C4-2B (cell line): Measurements from ENCODE around the gene GGNBP2.

Experiments used
- H3K27ac ChIP-seq: fragments of 450-650 bp; 2 replicates; pipeline ENCODE4 v1.5.1; 2017
- ZFX ChIP-seq: fragments of 450-650 bp; IDR thresholded peaks from 2 replicates; pipeline ENCODE4 v1.6.1; 2017
- TF ChIP-seq, protein P1 (sequence below): fragments of 450-650 bp; conservative IDR thresholded peaks from 2 replicates; pipeline ENCODE4 v1.5.1; 2017; ENCODE audit warnings: mild to moderate bottlenecking

The GGNBP2 gene

DNA sequence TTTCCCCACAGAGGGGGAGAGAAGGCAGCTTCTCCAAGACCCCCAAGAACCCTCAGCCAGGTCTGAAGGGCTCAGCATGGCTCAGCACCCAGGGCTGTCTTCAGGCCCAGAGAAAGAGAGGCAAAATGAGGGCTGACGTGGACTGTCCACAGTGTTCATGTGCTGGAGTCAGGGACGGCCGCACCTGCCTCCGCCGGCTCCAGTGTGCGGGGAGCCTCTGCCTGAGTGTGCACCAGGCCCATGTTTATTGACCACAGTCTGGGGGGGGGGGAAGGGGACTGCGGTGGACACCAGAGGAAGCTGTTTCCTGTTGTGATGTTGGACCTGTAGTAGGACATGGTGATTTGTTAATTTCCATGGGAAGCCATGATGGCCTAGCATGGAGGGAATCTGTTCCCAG lies 63.6 kb downstream of the GGNBP2 start:
- no peak for TF ChIP-seq ZFX
- TF ChIP-seq, protein P1, sequence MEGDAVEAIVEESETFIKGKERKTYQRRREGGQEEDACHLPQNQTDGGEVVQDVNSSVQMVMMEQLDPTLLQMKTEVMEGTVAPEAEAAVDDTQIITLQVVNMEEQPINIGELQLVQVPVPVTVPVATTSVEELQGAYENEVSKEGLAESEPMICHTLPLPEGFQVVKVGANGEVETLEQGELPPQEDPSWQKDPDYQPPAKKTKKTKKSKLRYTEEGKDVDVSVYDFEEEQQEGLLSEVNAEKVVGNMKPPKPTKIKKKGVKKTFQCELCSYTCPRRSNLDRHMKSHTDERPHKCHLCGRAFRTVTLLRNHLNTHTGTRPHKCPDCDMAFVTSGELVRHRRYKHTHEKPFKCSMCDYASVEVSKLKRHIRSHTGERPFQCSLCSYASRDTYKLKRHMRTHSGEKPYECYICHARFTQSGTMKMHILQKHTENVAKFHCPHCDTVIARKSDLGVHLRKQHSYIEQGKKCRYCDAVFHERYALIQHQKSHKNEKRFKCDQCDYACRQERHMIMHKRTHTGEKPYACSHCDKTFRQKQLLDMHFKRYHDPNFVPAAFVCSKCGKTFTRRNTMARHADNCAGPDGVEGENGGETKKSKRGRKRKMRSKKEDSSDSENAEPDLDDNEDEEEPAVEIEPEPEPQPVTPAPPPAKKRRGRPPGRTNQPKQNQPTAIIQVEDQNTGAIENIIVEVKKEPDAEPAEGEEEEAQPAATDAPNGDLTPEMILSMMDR = no peak
- no peak overlapping the region for H3K27ac ChIP-seq

DNA sequence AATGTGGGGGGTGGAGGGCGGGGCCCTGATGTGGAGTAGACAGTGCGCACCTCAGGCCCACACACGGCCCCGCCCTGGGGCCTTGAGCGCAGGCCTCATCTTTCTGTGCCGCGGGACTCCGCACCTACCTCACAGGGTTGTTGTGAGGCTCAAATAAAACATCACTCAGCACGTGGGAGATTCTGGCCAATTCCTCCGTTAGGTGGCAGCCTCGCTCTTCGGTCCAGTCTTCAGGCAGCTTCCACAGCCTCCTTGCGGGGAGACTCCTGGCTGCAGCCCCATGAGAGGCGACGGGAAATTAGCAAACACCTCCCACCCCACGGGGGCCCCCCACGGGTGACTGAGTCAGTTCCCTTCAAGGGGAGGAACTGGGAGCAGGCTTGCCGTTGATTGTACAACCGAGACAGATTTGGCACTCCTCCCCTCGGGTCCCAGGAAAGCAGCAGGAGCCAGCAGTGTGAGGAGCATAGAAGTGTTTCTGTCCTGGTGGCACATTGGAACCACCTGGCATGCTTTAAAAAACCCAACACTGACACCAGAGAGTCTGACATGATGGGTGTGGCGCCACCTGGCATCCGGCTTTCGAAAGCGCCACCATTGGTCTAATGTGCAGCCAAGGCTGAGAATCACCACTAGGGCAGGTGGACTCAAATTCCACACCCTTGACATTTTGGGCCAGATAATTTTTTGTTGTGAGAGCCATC lies 64.2 kb downstream of the GGNBP2 start:
- no peak overlapping the region for H3K27ac ChIP-seq
- TF ChIP-seq, protein P1 = no peak; the same call in 1 of the 2 replicates
- no peak for TF ChIP-seq ZFX

DNA sequence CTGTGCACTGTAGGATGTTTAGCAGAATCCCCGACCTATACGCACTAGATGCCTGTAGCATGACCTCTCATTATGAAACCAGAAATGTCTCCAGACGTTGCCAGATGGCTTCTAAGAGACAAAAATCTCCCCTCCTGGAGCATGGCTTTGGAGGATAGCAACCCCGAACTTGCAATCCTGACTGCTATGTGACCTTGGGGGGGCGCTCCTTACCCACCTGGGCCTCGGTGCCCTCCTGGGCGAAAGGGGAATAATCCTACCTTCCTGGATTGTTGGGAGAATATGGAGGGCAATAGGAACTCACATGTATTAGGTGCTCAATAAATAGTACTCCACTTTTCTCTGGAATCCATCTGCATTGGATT lies 64.8 kb downstream of the GGNBP2 start:
- H3K27ac ChIP-seq = no peak overlapping the region
- no peak for TF ChIP-seq ZFX

DNA sequence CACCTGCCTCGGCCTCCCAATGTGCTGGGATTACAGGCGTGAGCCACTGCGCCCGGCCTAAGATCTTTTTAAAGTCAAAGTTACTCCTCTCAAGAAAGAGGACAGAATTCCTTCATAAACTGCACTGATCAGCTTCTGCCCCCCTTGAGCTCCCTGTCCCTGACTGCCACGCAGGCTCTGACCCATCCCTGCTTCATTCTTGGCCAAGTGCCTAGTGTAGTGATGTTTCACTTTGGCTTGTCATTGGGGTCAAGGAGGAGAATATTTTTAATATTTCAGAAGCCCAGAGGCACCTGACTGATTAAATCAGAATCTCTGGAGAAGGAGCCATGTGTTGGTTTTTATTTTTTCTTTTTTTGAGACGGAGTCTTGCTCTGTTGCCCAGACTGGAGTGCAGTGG lies 65.8 kb downstream of the GGNBP2 start:
- no peak for TF ChIP-seq ZFX
- TF ChIP-seq, protein P1 = no peak
- no peak overlapping the region for H3K27ac ChIP-seq

DNA sequence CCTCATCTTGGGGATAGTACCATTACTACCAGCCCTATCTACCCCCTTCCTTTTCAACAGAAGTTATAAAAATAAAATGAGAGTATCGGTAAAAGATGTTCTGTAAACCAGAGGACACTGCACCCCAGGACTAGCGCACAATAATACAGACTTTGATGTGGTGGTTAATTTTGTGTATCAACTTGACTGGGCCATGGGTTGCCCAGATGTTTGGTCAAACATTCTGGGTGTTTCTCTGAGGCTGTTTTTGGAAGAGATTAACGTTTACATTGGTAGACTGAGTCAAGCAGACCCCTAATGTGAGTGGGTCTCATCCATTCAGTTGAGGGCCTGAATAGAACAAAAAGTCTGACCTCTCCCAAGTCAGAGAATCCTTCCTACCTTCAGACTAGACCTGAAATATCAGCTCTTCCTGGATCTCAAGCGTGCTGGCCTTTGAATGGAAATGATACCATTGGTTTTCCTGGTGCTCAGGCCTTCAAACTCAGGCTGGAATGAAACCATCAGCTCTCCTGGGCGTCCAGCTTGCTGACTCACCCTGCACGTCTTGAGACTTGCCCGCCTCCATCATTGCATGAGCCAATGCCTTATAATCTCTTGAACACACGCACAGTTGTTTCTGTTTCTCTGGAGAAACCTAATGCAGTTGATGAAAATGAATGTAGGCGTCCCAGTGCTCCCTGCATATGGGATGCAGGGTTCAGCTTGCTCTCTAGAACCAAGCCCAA lies 66.8 kb downstream of the GGNBP2 start:
- TF ChIP-seq, protein P1 = no peak
- TF ChIP-seq ZFX = no peak
- no peak overlapping the region for H3K27ac ChIP-seq

DNA sequence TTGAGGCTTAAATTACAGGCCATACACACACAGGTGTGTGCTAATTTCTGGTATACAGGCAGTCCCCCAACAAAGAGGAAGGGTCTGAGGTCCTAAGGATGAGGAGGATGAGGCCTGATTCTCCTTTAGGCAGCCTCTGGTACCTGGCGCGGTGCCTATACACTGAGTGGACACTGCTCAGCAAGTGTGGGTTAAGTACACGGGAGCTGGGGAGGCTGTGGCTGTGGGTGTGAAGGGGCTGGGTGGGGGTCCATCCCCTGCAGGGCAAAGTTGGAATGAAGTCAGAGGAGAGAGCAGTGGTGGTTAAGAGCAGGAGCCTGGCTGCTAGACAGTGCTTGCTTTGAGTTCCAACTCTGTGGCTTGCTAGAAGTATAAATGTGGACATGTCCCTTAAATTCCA lies 67.6 kb downstream of the GGNBP2 start:
- no peak overlapping the region for H3K27ac ChIP-seq
- no peak for TF ChIP-seq ZFX
- TF ChIP-seq, protein P1 = no peak

DNA sequence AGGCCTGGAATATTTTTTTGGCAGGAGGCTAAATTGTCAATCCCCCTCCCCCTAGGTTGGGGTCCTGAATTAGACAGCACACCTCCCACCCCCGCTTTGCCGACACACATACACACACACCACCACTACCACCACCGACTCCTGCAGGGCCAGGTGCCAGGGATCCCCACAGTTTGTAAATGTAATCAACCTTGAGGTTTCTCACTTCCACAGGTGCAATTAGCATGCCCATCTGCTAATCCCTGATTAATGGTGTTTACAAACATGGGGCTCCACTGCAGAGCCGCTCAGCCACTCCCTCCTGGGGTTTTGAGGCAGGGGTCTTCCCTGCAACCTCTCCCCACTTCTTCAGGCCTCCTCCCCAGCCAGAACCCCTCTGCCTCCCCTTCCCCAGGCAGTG lies 68.4 kb downstream of the GGNBP2 start:
- no peak overlapping the region for H3K27ac ChIP-seq
- TF ChIP-seq, protein P1 = no peak
- TF ChIP-seq ZFX = no peak

DNA sequence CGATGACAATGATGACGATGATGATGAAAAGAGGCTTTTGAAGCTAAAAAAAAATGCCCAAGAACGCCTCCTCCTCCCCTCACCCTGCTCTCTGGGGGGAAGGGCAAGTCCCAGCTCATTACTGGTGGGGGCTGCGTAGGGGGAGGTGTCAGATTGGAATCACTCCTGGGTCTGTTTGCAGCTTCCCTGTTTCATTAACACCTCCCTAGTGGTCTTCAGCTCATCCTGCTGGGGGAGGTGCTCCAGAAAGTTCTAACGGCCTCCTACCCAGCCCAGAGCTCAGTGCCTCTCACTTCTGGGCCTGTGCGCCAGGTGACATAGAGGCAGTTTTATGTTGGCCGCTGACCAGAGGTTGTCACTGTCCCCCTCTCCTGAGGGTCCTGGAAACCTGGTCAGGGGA lies 69.4 kb downstream of the GGNBP2 start:
- TF ChIP-seq ZFX = no peak
- TF ChIP-seq, protein P1 = no peak
- no peak overlapping the region for H3K27ac ChIP-seq
